HEK293 (cell line): ENCODE results near the gene KLHL40.

Experiments
- ELK4 ChIP-seq: IDR thresholded peaks from 2 replicates; pipeline ENCODE4 v1.6.1; 2011; ENCODE audit warnings: mild to moderate bottlenecking, low read depth, low read length, borderline replicate concordance
- ZNF701 ChIP-seq: fragments of 450-650 bp; formaldehyde crosslinking; IDR thresholded peaks from 2 replicates; pipeline ENCODE4 v1.5.1; 2016; ENCODE audit warnings: missing biosample characterization, missing genetic modification characterization
- ZNF747 ChIP-seq: fragments of 450-650 bp; formaldehyde crosslinking; IDR thresholded peaks from 2 replicates; pipeline ENCODE4 v1.5.1; 2016; ENCODE audit warnings: missing biosample characterization, missing genetic modification characterization
- TF ChIP-seq, protein P1 (sequence below): fragments of 450-650 bp; formaldehyde crosslinking; IDR thresholded peaks from 2 replicates; pipeline ENCODE4 v1.5.1; 2016; ENCODE audit warnings: missing biosample characterization, missing genetic modification characterization

DNA sequence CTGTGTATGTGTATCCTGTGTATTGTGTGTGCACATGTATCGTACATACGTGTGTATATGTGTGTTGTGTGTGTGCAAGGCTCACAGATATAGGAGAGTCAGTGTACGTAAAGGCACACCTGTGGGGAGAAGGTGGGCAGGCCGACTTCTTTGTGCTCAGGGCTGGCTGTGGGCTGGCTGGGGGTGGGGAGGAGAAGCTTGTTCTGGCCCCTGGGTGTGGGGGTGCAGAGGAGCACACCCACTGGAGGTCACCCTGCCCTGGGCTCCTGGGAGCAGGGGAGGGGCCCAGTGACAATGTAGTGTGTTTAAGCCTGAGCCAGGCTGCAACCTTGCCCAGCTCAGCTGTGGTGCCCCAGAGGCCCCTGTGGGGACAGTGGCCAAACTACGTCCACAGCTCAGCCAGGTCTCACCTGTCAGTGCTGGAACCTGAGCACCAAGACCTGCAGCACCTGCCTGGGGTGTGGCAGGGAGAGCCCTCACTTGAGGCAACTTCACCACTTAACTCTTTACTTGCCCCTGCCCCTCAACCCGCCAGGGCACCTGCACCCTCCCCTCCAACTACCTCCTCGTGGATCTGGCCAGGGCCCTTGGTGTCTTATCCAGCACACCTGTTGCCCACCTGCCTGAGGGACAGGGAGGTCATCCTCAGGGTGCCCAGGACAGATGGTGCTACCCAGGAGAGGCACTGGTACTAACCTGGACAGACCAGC, 19.9 kb downstream of the KLHL40 start:
- TF ChIP-seq ZNF701 (tag by site-specific recombination) (no peak), ZNF747 (tag by site-specific recombination) (no peak), ELK4 (no peak)
- TF ChIP-seq, protein P1, sequence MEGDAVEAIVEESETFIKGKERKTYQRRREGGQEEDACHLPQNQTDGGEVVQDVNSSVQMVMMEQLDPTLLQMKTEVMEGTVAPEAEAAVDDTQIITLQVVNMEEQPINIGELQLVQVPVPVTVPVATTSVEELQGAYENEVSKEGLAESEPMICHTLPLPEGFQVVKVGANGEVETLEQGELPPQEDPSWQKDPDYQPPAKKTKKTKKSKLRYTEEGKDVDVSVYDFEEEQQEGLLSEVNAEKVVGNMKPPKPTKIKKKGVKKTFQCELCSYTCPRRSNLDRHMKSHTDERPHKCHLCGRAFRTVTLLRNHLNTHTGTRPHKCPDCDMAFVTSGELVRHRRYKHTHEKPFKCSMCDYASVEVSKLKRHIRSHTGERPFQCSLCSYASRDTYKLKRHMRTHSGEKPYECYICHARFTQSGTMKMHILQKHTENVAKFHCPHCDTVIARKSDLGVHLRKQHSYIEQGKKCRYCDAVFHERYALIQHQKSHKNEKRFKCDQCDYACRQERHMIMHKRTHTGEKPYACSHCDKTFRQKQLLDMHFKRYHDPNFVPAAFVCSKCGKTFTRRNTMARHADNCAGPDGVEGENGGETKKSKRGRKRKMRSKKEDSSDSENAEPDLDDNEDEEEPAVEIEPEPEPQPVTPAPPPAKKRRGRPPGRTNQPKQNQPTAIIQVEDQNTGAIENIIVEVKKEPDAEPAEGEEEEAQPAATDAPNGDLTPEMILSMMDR (tag by site-specific recombination): no peak
